ENCODE results near the gene CLECL1. TPM values are rescaled to one million over a fixed set of nuclear protein-coding genes. Genes with fewer than 3 reads are reported as not detected.

CLECL1 gene
- total RNA-seq, 2 experiments from 2014 or later = 6.5 to 7.4 TPM

Other genes starting within 250 kb of the CLECL1 start
- 1 to 10 TPM; 3.6 to 4.9 TPM for gene KLRB1, start 125.2 kb downstream of the CLECL1 start, total RNA-seq
- 100 to 1,000 TPM; 191 to 199 TPM for gene CLEC2D, start 63.4 kb downstream of the CLECL1 start, total RNA-seq
- gene CD69, start 27.8 kb upstream of the CLECL1 start, total RNA-seq = 100 to 1,000 TPM; 118 to 120 TPM
- not detected for gene KLRF1, start 94.4 kb upstream of the CLECL1 start, total RNA-seq
- gene CLEC2B, start 136.3 kb upstream of the CLECL1 start, total RNA-seq = 10 to 100 TPM; 12.6 to 13.7 TPM
- not detected for gene KLRF2, start 148.4 kb upstream of the CLECL1 start, total RNA-seq
- gene CLEC2A, start 199.3 kb upstream of the CLECL1 start, total RNA-seq = not detected
- not detected for gene CLEC12A, start 238.3 kb upstream of the CLECL1 start, total RNA-seq

Data from activated CD4-positive, alpha-beta memory T cell treated with anti-CD3 and anti-CD28 coated beads for 36 hours (primary cell).